Skeletal muscle tissue (tissue), 4 donors: ENCODE data around the gene MED13. TPM values are rescaled to one million over a fixed set of nuclear protein-coding genes. Genes with fewer than 3 reads are reported as not detected.
A peak's percentile ranks its signal among the peaks of the same experiment; 100 is the strongest.
"Not testable (repeated sequence)": the region's sequence is repeated elsewhere in the genome, so short reads cannot be mapped to it uniquely, and the experiment has no call there.

Source experiments
- H3K27ac ChIP-seq: one replicate; pipeline ENCODE4 v1.7.0; 2013; ENCODE audit warnings: mild to moderate bottlenecking, low read depth, low read length, inconsistent platforms
- H3K27me3 ChIP-seq, 3 donors: one replicate each; pipeline ENCODE4 v1.7.0; 2013; ENCODE audit warnings: low read length in 3 of 3; ENCODE audit not compliant: control insufficient read depth in 3 of 3, insufficient read depth in 3 of 3
- H3K36me3 ChIP-seq, 3 donors: one replicate each; pipeline ENCODE4 v1.7.0; 2013; ENCODE audit warnings: low read length in 3 of 3; ENCODE audit not compliant: control insufficient read depth in 3 of 3, insufficient read depth in 3 of 3
- H3K4me1 ChIP-seq, 3 donors: one replicate each; pipeline ENCODE4 v1.7.0; 2013; ENCODE audit warnings: low read length in 3 of 3, mild to moderate bottlenecking in 3 of 3; ENCODE audit not compliant: control insufficient read depth in 3 of 3, insufficient read depth in 3 of 3
- H3K4me3 ChIP-seq, 3 donors: one replicate each; pipeline ENCODE4 v1.7.0; 2013; ENCODE audit warnings: low read length in 3 of 3
- H3K9ac ChIP-seq, 3 donors: one replicate each; pipeline ENCODE4 v1.7.0; 2013; ENCODE audit warnings: low read length in 3 of 3, mild to moderate bottlenecking in 3 of 3, moderate library complexity in 2 of 3, low read depth in 1 of 3
- H3K9me3 ChIP-seq, 3 donors: one replicate each; pipeline ENCODE4 v1.7.0; 2013; ENCODE audit warnings: low read length in 3 of 3; ENCODE audit not compliant: control insufficient read depth in 3 of 3
- total RNA-seq: library from RNA; depleted of rRNA; stranded (reverse); fragments of >200 nt; gene quantifications from one replicate; pipeline ENCODE4 v1.2.3, GENCODE V29; 2014
- donor health status: Osteomylitis.

Gene MED13
- total RNA-seq, 1 donor from 2014 or later: 69.4 TPM

- no peak overlapping the region for H3K9ac ChIP-seq
- H3K36me3 ChIP-seq: no peaks in the 10 kb centered on the region
- H3K9me3 ChIP-seq: no peaks in the 10 kb centered on the region
- H3K27ac ChIP-seq: no peak overlapping the region
- peaks cover 0 to 3% (median 0%) of the 10 kb centered on the region in 3 donors for H3K27me3 ChIP-seq
- no peaks in the 10 kb centered on the region for H3K4me1 ChIP-seq
- H3K4me3 ChIP-seq: no peak overlapping the region
Observed at GRCh38 chr17:62073993-62074392, 8.9 kb upstream of the MED13 start.

- H3K9me3 ChIP-seq: not testable (repeated sequence)
Observed at GRCh38 chr17:62072855-62073254, 7.8 kb upstream of the MED13 start.

GRCh38 chr17:62070900-62071299 is 5.8 kb upstream of the MED13 start:
- H3K27me3 ChIP-seq: no peaks in the 10 kb centered on the region
- H3K36me3 ChIP-seq: no peaks in the 10 kb centered on the region
- no peaks in the 10 kb centered on the region for H3K9me3 ChIP-seq
- H3K4me3 ChIP-seq: no peak overlapping the region
- H3K4me1 ChIP-seq: no peaks in the 10 kb centered on the region
- no peak overlapping the region for H3K9ac ChIP-seq
- H3K27ac ChIP-seq: no peak overlapping the region

More at GRCh38 chr17:62072855-62073254, 7.8 kb upstream of the MED13 start:
- H3K4me3 ChIP-seq, H3K4me1 ChIP-seq, H3K9ac ChIP-seq, H3K27me3 ChIP-seq, H3K27ac ChIP-seq, H3K36me3 ChIP-seq: not testable (repeated sequence)

GRCh38 chr17:62067165-62068145 is 2.4 kb upstream of the MED13 start:
- Histone ChIP-seq H3K27me3 (no peaks in the 10 kb centered on the region), H3K27ac (no peak overlapping the region), H3K36me3 (peaks cover 0 to 2% (median 0%) of the 10 kb centered on the region in 3 donors), H3K9me3 (no peaks in the 10 kb centered on the region), H3K4me1 (peaks cover 0 to 8% (median 4%) of the 10 kb centered on the region in 3 donors), H3K9ac (no peak overlapping the region), H3K4me3 (no peak overlapping the region)

GRCh38 chr17:62065611-62066468 is 762 bp upstream of the MED13 start:
- H3K9ac ChIP-seq: peak overlapping the region; percentile 98 to 100 (median 99)
- peak overlapping the region; percentile 93 to 97 (median 94) for H3K4me3 ChIP-seq
- H3K27me3 ChIP-seq: no peaks in the 10 kb centered on the region
- H3K27ac ChIP-seq: peak overlapping the region; percentile 99
- no peaks in the 10 kb centered on the region for H3K9me3 ChIP-seq
- peaks cover 4 to 20% (median 11%) of the 10 kb centered on the region in 3 donors for H3K4me1 ChIP-seq
- H3K36me3 ChIP-seq: peaks cover 0 to 4% (median 0%) of the 10 kb centered on the region in 3 donors

GRCh38 chr17:62064029-62064790 is 868 bp downstream of the MED13 start:
- Histone ChIP-seq H3K4me1 (peaks cover 10 to 29% (median 27%) of the 10 kb centered on the region in 3 donors), H3K9me3 (no peaks in the 10 kb centered on the region), H3K27me3 (no peaks in the 10 kb centered on the region), H3K36me3 (peaks cover 0 to 10% (median 0%) of the 10 kb centered on the region in 3 donors), H3K27ac (peak overlapping the region; percentile 93), H3K4me3 (peak overlapping the region; percentile 80 to 99 (median 94)), H3K9ac (peak overlapping the region; percentile 88 to 97 (median 89))

- H3K36me3 ChIP-seq: peaks cover 0 to 10% (median 0%) of the 10 kb centered on the region in 3 donors
- H3K9ac ChIP-seq: peak overlapping the region; percentile 52 to 97 (median 89)
- no peaks in the 10 kb centered on the region for H3K27me3 ChIP-seq
- H3K9me3 ChIP-seq: no peaks in the 10 kb centered on the region
- peak overlapping the region; percentile 93 for H3K27ac ChIP-seq
- peak overlapping the region; percentile 80 to 99 (median 94) for H3K4me3 ChIP-seq
- H3K4me1 ChIP-seq: peaks cover 10 to 42% (median 31%) of the 10 kb centered on the region in 3 donors
Observed at GRCh38 chr17:62062944-62063343, 2.1 kb downstream of the MED13 start.

- no peaks in the 10 kb centered on the region for H3K27me3 ChIP-seq
- H3K36me3 ChIP-seq: peaks cover 0 to 10% (median 0%) of the 10 kb centered on the region in 3 donors
- no peaks in the 10 kb centered on the region for H3K9me3 ChIP-seq
- peak overlapping the region; percentile 93 for H3K27ac ChIP-seq
- H3K9ac ChIP-seq: peak overlapping the region; percentile 52 to 97 (median 59)
- peak overlapping the region in 2 of 3 donors; percentile 94 to 99 for H3K4me3 ChIP-seq
- H3K4me1 ChIP-seq: peaks cover 14 to 45% (median 31%) of the 10 kb centered on the region in 3 donors
Observed at GRCh38 chr17:62062302-62062701, 2.8 kb downstream of the MED13 start.

- H3K4me3 ChIP-seq: peak overlapping the region in 2 of 3 donors; percentile 20 to 42
- H3K9me3 ChIP-seq: no peaks in the 10 kb centered on the region
- no peak overlapping the region for H3K27ac ChIP-seq
- no peaks in the 10 kb centered on the region for H3K27me3 ChIP-seq
- H3K9ac ChIP-seq: peak overlapping the region in 2 of 3 donors; percentile 5 to 11
- peaks cover 22 to 57% (median 40%) of the 10 kb centered on the region in 3 donors for H3K4me1 ChIP-seq
- peaks cover 0 to 10% (median 0%) of the 10 kb centered on the region in 3 donors for H3K36me3 ChIP-seq
Observed at GRCh38 chr17:62059414-62059813, 5.7 kb downstream of the MED13 start.
